ENCODE data around the gene GMPR.
"Not testable (repeated sequence)": the region's sequence is repeated elsewhere in the genome, so short reads cannot be mapped to it uniquely, and the experiment has no call there.

The GMPR gene

DNA sequence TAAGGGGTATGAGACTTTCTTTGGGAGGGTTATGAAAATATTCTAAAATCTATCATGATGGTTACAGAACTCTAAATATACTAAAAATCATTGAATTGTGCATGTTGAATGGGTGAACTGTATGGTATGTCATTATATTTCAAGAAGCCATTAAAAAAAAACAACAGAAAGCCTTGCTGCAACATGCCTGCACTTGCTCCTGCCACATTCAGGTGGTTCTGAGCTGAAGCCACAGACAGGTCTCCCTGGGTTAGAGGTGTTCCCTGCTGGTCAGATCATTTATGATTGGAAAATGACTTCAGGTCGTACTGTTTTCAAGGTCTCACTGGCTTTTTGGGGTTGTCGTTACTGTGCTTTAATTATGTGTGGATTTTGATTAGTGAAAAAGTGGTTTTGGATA is 13.3 kb downstream of the GMPR start:
- DNase-seq = no peak

DNA sequence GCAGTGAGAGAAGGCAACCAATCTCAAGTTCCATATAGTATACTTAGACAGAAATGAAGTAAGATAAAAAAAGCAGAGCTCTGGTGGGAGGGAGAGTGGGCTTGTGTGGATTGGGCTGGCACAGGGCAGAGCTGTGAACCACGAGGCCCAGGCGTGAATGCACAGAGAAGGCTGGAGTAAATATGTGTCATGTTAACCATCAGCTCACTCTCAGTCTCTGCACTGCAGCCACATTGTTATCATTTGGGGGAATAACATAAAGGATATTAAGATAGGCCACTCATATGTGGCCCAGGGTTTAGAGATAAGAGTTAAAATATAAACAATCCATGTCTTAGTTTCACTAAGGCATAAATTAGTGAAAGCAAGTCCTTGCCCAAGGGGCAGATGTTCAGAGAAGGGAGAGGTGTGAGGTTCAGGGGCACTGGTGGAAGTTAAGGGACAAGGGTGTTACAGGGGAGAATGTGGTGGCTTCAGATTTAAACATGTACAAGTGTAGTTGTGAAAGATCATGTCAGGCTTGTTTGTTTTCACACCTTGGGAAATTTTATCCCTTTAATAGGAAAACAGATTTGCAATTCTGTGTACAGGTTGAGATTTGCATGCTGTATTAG is 14.4 kb downstream of the GMPR start:
- DNase-seq = no peak

DNA sequence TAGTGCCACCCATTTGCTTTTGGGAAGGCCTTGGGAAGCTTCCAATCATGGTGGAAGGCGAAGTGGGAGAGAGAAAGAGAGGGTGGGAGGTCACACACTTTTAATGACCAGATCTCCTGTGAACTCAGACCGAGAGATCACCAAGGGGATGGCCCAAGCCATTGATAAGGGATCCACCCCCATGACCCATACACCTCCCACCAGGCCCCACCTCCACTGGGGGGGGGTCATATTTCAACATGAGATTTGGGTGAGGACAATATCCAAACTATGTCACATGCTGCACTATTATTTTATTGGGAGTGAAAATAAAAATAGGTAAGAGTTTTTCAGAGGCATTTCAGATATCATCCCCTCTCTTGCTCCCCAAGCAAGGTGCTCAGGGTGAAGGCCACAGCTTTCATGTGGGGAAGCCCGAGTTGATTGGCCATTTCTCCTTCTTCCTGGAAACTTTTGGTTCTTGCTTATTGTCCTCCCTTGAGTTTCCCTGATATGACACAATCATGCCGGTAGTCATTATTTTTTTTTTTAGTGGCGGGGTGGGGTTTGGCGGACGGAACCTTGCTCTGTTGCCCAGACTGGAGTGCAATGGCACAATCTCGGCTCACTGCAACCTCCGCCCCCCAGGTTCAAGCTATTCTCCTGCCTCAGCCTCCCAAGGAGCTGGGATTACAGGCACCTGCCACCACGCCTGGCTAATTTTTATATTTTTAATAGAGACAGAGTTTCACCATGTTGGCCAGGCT is 15.2 kb downstream of the GMPR start:
- DNase-seq = no peak

DNA sequence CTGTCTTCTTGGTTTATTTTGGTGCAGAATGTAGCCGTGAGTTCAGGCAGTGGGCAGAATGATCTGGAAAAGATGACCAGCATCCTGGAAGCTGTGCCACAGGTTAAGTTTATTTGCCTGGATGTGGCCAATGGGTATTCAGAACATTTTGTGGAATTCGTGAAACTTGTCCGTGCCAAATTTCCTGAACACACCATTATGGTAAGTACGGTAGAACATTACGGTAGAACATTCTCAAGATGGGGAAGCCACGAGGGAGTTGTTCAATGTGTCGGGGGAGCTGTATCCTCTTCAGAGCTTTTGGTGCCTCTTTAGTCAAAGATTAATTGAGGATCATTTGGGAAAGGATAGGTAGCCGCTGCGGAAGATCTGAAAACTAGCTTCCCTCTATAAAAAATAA is 16.1 kb downstream of the GMPR start:
- DNase-seq = no peak

DNA sequence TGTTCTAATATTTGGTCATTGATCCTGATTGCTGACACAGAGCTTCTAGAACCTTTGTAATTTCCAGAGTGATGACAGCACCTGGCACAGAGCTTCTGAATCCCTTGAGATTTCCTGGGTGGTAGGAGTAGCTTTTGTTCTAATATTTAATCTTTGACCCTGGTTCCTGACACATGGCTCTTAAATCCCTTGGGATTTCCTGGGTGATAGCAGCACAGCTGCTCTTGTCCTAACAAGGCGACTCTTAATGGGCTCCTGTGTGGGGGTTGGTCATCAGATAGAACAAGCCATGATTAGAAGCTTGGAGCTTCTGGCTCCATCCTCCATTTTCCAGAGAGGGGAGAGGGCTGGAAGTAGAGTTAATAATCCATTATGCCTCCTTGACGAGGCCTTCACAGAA is 18.4 kb downstream of the GMPR start:
- no peak for DNase-seq

DNA sequence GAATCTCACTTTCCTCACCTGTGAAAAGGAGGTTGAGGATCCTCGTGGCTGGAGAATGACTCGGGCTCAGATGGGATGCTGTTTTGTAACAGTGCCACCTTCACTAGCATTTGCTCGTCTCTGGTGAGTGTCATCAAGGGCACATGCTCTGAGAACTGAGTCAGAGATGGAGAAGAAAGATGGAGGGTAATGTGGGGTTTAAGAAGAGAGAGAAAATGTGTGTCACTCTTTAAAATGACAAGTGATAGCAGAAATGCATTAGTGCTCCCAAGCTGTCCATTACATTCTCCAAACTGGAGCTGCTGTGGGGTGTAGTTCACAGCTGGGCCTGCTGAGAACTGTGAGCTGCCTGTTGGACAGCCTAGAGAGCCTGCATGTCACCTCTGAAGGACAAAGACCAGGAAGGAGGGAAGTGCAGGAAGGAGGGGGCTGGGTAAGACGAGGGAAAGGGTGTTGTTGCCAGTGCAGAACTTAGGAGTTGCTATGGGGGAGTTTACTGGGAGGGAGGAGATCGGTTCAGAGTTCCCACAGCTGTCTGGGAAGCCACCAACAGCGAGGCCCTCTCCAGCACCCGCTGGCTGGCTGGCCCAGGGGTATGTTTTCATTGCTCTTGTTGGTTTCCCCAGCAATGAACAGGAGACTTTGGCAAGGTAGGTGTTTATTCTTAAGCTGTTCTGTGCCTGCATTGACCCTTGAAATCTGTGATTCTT is 19.8 kb downstream of the GMPR start:
- DNase-seq = no peak

DNA sequence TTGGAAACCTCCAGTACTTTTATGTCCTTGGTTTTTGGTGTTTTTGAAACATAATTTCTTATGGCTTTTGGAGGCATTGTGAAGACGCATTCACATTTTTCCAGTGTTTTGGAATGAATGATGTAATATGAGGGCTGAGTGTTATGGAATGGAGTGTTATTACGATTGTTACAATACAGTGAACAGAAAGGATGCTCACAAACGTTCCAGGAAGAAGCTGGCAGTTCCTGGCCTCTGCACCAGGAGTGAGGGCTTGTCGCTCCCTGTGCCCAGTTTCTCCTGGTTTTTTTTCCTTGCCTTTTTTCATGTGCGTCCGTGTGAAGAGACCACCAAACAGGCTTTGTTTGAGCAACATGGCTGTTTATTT is 20.3 kb downstream of the GMPR start:
- no peak for DNase-seq

DNA sequence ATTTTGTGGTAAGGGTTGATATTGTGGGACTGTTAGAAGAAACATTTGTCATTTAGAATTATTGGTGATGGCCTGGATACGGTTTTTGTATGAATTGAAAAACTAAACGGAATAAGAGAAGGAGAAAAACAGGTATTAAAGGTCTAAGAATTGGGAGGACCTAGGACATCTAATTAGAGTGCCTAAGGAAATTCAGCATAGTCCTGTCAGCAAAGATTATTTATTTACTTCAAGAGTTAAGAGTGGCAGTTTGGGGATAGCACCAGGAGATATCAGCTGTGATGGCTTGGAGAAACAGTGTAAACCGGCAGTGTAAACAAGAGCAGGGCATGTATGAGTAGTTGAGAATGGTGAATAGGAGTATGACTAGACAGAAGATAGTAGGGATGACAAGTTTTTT is 21.2 kb downstream of the GMPR start:
- not testable (repeated sequence) for DNase-seq

DNA sequence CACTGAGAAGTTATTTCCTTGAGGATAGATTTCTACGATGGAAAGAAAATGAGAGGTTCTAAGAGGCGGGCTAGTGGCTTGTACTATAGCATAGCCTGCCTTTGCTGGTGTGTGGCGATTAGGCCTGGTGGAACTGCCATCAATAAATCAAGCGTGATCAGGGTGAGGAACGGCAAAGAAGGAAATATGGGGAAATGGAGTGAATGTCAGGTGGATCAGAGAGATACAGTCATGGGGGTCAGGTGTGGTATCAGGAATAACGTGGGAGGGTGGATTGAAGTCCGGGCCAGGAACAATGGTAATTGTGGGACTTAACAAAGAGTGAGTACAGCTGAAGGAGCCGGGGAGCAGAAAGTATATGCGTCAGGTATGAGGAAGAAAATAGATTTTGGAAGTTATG is 22.2 kb downstream of the GMPR start:
- DNase-seq = not testable (repeated sequence)

DNA sequence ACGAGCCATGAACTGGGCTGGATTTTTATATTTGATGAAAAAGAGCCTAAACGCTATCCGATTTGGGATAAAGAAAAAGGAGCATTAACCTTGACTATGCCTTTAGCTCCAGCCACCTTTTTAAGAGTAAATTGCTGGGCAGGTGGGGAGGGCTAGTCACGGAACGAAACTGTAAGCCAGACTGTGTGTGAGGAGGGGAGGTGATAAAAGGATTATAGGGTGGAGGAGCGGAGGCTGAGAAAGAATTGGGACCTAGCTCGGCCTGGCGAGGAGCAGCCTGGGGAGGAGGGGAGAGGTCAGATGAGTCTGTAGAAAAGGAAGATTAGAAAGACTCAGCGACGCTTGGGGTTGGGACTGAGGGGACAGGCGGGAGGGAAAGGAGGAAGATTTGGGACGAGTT is 24.4 kb downstream of the GMPR start:
- DNase-seq = not testable (repeated sequence)

DNA sequence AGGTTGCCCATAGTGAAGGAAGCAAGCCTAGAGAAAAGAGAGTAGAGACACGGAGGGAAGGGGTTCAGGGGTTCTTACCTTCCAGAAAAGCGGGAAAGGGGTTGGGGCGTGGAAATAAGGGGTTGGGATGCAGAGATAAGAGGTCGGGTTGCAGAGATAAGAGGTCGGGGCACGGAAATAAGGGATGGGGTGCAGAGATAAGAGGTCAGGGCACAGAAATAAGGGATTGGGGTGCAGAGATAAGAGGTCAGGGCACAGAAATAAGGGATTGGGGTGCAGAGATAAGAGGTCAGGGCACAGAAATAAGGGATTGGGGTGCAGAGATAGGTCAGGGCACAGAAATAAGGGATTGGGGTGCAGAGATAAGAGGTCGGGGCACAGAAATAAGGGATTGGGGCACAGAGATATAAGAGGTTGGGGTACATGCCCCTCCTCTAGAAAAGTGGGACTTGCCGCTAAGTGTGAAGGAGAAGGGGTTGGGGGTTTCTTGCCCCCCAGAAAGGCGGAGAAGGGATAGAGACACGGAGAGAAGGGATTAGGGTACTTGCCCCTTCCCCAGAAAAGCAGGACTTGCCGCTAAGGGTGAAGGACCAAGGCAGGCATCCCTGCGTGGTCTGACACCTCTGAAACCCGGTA is 25.2 kb downstream of the GMPR start:
- not testable (repeated sequence) for DNase-seq

DNA sequence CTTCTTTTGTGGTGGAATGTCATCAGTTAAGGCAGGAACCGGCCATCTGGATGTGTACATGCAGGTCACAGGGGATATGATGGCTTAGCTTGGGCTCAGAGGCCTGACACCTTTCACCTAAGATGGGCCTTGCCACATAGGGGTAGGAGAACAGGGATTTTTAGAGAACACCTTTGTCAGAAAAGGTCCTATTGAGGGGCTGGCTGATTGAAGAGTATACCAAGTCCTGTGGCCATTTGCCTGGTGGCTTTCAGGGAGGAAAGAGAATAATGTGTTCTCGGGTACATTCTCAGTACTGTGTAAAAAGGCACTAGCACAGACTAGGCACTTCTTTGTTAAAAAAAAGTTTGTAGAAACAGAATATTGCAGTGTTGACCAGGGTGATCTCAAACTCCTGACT is 26.4 kb downstream of the GMPR start:
- DNase-seq = no peak

DNA sequence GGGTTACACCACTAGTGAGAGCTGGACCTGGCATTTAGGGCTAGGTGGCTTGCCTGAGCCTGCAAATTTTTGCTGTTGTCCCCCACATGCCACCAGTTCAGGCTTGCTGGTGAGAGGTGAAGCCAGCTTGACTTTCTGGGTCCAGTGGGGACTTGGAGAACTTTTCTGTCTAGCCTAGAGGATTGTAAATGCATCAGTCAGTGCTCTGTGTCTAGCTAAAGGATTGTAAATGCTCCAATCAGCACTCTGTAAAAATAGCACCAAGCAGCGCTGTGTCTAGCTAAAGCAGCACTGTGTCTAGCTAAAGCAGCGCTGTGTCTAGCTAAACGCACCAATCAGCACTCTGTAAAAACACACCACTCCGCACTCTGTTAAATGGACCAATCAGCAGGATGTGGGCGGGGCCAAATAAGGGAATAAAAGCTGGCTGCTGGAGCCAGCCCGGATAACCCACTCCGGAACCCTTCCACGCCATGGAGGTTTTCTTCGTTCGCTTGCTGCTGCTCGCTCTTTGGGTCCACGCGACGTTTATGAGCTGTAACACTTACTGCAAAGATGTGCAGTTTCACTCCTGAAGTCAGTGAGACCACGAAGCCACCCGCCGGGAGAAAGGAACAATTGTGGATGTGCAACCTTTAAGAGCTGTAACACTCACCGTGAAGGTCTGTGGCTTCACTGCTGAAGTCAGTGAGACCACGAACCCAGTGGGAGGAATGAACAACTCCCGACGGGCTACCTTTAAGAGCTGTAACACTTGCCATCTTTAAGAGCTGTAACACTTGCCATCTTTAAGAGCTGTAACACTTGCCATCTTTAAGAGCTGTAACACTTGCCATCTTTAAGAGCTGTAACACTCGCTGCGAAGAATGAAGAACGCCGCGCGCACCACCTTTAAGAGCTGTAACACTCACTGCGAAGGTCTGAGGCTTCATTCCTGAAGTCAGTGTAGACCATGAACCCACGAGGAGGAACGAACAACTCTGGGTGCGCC is 27.3 kb downstream of the GMPR start:
- no peak for DNase-seq

DNA sequence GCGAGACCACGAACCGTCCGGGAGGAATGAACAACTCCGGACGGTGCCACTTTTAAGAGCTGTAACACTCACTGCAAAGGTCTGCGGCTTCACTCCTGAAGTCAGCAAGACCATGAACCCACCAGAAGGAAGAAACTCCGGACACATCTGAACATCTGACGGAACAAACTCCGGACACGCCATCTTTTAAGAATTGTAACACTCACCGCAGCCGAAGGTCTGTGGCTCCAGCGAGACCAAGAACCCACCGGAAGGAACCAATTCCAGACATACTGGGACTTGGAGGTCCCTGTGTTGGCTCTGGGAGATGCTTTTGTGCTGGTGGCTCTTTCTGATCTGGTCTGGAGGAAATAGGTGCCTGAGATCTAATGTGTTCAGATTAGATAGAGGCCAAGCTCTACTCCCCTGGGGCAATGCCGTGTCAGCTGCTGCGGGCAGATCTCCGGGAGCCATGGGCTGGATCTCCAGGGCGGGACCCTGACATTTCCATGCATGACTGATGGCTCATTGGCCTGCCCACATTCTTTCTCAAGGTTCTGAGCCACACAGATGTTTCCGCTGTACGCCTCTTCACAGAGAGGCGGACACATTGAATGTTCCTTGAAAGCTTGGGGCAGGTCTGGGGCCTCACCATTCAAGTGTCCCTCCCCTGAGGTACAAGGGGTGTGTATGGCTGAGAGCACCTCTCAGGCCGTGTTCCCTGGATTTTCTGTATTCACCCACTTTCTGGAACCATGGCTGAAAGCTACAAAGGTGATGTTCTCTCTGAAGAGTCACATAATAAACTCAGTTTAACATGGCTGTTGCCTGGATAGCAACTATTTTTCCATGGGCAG is 29.3 kb downstream of the GMPR start:
- DNase-seq = no peak

DNA sequence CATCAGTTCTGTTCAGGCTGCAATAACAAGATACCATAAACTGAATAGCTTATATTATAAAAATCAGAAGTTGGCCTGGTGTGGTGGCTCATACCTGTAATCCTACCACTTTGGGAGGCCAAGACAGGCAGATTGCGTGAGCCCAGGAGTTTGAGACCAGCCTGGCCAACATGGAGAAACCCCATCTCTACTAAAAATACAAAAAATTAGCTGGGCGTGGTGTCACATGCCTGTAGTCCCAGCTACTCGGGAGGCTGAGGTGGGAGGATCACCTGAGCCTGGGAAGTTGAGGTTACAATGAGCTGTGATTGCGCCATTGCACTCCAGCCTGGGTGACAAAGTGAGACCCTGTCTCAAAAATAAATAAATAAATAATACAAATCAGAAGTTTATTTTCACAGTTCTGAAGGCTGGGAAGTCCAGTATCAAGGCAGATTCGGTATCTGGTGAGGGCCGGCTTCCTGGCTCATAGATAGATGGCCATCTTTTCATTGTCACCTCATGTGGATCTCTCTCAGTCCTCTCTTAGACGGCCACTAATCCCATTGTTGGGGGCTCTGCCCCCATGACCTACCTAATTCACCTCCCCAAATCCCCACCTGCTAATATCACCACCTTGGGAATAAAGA is 31.2 kb downstream of the GMPR start:
- not testable (repeated sequence) for DNase-seq

DNA sequence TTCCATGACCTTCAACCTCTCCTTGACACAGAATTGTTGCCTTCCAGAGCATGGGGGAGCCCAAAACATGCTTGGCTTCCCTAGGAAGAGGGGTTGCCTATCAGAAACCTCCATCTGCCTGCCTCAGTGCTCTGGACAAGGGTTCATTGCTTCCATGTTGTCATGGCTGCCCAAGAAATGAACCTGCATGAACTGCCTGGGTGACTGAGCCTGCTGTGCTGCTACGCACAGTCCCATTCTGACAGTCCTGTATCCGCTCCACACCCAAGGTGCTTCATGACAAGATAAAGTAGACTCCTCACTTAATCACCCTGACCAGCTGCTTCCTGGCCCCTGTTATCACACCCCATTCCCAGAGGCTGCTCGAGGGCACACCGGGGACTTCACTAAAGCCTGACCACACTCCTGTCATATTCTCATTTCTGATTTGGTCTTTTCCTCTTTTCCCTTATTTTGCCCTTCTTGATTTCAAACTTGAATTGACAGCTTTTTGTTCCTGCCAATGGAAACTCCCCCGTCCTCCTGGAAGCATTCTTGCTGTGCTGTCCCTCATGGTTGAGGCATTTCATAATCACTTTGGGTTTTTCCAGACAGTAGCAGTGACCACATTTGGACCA is 31.9 kb downstream of the GMPR start:
- no peak for DNase-seq

DNA sequence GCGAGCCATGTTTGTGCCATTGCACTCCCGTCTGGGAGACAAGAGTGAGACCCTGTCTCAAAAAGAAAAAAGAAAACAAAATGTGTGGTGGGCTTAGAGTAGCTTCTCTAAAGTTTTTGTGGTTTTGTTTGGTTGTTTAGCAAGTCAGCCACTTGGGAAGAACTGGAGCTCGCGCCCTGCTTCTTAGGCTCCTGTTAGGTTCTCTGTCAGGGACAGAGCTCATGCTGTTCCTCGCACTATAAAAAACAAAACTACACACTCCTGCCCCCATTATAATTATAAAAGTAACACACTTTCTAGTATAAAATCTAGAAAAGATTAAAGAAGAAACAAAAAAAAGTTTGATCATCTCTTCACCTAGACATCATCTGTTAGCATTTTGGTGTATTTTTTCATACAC is 33.0 kb downstream of the GMPR start:
- DNase-seq = no peak

DNA sequence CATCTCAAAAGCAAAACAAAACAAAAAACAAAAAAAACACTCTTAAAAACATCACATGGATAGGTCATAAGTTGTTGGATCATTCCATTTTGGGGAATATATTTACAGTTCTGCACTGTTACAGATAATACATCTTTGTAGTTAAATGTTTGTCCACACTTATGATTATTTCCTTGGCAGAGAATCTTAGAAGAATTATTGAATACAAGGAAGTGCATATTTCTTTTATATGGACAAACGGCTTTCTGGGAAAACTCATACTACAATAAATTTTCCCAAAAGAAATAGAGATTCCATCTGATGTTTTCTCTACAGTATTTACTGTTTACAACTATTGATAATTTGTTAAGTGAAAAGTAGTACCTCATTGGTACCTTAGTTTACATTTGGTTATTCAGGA is 33.8 kb downstream of the GMPR start:
- no peak for DNase-seq

DNA sequence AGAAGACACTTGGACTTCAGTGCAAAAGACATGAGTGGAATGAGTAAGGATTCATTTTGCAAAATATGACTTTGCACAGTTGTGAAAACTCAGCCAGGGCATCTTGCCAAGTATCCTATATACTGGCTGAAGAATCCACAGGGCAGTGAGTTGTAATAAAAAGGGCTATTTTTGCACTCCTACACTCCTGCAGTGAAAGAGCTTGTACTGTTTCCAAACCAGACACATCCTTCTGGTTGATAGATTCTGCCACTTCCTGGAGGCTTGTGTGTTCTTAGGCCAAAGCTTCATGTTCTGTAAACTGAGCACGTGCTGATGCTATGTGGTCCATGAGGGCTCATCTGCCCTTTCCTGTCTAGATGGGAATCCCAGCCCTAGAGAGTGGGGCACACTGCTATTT is 34.9 kb downstream of the GMPR start:
- no peak for DNase-seq

DNA sequence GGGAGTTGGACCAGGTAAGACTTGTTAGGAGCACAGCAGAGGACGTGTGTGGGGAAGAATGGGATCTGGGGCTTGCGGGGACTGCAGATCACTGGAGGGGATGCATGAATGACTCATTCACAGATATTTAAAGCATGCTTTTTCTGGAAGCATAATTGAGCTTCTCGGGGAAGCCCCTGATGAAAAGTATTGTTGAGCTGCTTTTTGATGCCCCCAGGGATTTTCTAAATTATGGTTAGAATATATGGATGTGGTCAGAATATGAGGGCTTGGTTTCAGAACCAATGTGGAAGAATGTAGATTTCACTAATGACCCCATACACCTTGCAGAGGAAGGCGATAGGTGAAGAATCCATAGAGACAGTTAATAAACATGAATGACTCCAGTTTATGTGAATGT is 36.1 kb downstream of the GMPR start:
- no peak for DNase-seq
